Gastrocnemius medialis (tissue), 4 donors: ENCODE data around the gene PYGO1.

Experiments used
- POLR2A ChIP-seq, 2 donors: fragments of 450-650 bp; IDR thresholded peaks; one replicate each; pipeline ENCODE4 v1.6.1; 2017; ENCODE audit warnings: antibody characterized with exemption in 2 of 2, mild to moderate bottlenecking in 2 of 2, moderate library complexity in 2 of 2
- TF ChIP-seq, protein P1 (sequence below), 5 experiments: fragments of 450-650 bp in 3 of 5; fragments of 200-600 bp in 2 of 5; sonication (generic) in 2 of 5; IDR thresholded peaks in 4 of 5; conservative IDR thresholded peaks in 1 of 5; 1 replicate in 4 of 5; 2 replicates in 1 of 5; pipeline ENCODE4 v1.5.1; 2016 to 2019; ENCODE audit warnings: antibody characterized with exemption in 5 of 5, mild to moderate bottlenecking in 3 of 5, moderate library complexity in 3 of 5

DNA sequence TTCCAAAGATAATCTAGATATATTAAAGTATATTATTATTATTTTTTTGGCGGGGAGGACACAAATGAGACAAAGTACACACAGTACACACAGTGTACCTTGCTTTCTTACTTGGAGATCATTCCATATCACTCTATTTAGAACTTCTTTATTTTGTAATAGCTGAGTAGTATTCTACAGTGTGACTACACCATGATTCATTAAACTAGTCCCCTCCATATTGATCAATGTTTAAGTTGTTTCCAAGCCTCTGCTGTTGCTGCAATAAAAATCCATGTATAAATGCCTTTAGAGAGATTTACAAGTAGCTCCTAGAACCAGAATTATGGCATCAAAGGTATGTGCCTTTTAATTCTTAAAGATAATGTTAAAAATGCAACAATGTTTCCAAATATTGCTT is 38.8 kb downstream of the PYGO1 start:
- TF ChIP-seq, protein P1, sequence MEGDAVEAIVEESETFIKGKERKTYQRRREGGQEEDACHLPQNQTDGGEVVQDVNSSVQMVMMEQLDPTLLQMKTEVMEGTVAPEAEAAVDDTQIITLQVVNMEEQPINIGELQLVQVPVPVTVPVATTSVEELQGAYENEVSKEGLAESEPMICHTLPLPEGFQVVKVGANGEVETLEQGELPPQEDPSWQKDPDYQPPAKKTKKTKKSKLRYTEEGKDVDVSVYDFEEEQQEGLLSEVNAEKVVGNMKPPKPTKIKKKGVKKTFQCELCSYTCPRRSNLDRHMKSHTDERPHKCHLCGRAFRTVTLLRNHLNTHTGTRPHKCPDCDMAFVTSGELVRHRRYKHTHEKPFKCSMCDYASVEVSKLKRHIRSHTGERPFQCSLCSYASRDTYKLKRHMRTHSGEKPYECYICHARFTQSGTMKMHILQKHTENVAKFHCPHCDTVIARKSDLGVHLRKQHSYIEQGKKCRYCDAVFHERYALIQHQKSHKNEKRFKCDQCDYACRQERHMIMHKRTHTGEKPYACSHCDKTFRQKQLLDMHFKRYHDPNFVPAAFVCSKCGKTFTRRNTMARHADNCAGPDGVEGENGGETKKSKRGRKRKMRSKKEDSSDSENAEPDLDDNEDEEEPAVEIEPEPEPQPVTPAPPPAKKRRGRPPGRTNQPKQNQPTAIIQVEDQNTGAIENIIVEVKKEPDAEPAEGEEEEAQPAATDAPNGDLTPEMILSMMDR (IDR thresholded peaks at IDR 0.05 in 4 of 5, conservative IDR thresholded peaks at IDR 0.05 in 1 of 5), result no peak
- TF ChIP-seq POLR2A (IDR thresholded peaks at IDR 0.05), result no peak
